Type B pancreatic cell (in vitro differentiated cells): ENCODE results near the gene SLC7A10. TPM values are rescaled to one million over a fixed set of nuclear protein-coding genes. Genes with fewer than 3 reads are reported as not detected.

ENCODE experiments used
- DNase-seq: peaks from one replicate; pipeline ENCODE4 v3.0.0; 2021; ENCODE audit warnings: mixed read lengths; ENCODE audit not compliant: unreplicated experiment; ENCODE audit errors: extremely low spot score
- H3K27ac Mint-ChIP-seq: 2 replicates; pipeline ENCODE4 v1.8.0; 2021; ENCODE audit warnings: mild to moderate bottlenecking, mixed read lengths
- H3K27me3 Mint-ChIP-seq: 2 replicates; pipeline ENCODE4 v1.8.0; 2021; ENCODE audit warnings: mixed read lengths
- H3K36me3 Mint-ChIP-seq: 2 replicates; pipeline ENCODE4 v1.8.0; 2021; ENCODE audit warnings: mixed read lengths
- H3K4me1 Mint-ChIP-seq: one replicate; pipeline ENCODE4 v1.8.0; 2021; ENCODE audit warnings: mixed read lengths; ENCODE audit not compliant: unreplicated experiment
- H3K4me3 Mint-ChIP-seq: 2 replicates; pipeline ENCODE4 v1.8.0; 2021; ENCODE audit warnings: mild to moderate bottlenecking, mixed read lengths
- H3K9me3 Mint-ChIP-seq: 2 replicates; pipeline ENCODE4 v1.8.0; 2021; ENCODE audit warnings: mixed read lengths
- total RNA-seq: library from RNA; stranded (reverse); gene quantifications from 2 replicates; pipeline ENCODE4 v1.2.1, GENCODE V29; 2021; ENCODE audit warnings: low replicate concordance
- TF ChIP-seq, protein P1 (sequence below): fragments of 200-600 bp; sonication (generic); conservative IDR thresholded peaks from 2 replicates; pipeline ENCODE4 v1.5.0; 2021; ENCODE audit warnings: antibody characterized with exemption, mild to moderate bottlenecking

The SLC7A10 gene
- total RNA-seq, 1 donor from 2014 or later, result 0.68 TPM

DNA sequence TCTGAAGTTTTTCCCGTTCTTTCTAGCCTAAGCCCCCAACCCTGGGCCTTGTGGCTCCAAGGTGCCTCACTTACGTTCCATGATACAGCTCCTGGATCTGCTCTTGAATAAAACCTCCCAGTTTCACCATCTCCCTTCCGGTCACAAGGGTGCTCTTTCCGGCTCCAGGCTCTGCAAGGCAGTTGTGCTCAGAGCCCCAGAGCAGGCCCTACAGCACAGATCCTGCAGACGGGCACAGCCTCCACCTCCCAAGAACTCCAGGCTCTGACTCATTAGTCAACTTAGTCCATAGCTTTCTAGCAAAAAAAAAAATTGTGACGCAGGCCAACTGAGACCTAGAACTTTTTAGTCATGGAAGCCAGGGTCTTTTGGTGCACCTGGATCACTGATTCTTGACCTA, 33.9 kb upstream of the SLC7A10 start:
- Mint-ChIP-seq H3K4me1 (no peaks in the 10 kb centered on the region), H3K4me3 (no peak overlapping the region), H3K27ac (no peak overlapping the region), H3K36me3 (no peaks in the 10 kb centered on the region), H3K9me3 (no peaks in the 10 kb centered on the region), H3K27me3 (no peaks in the 10 kb centered on the region)
- DNase-seq, result no peak
- TF ChIP-seq, protein P1, sequence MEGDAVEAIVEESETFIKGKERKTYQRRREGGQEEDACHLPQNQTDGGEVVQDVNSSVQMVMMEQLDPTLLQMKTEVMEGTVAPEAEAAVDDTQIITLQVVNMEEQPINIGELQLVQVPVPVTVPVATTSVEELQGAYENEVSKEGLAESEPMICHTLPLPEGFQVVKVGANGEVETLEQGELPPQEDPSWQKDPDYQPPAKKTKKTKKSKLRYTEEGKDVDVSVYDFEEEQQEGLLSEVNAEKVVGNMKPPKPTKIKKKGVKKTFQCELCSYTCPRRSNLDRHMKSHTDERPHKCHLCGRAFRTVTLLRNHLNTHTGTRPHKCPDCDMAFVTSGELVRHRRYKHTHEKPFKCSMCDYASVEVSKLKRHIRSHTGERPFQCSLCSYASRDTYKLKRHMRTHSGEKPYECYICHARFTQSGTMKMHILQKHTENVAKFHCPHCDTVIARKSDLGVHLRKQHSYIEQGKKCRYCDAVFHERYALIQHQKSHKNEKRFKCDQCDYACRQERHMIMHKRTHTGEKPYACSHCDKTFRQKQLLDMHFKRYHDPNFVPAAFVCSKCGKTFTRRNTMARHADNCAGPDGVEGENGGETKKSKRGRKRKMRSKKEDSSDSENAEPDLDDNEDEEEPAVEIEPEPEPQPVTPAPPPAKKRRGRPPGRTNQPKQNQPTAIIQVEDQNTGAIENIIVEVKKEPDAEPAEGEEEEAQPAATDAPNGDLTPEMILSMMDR, result no peak

DNA sequence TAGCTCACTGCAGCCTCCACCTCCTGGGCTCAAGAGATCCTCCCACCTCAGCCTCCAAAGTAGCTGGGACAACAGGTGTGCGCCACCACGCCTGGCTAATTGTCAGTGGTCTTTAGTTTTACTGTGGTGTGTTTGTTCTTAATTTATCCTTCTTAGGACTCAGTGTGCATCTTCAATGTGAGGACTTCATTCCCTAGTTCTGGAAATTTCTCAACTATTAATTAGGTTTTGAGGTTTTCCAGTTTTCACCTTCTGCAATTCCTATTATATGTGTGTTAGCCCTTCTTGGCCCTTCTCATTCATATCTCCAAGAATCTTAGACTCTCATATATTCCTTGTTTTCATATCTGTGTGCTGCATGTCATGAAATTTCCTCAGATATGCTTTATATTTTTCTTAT, 32.2 kb upstream of the SLC7A10 start:
- no peaks in the 10 kb centered on the region for H3K4me1 Mint-ChIP-seq
- H3K27ac Mint-ChIP-seq, result no peak overlapping the region
- DNase-seq, result no peak
- no peak overlapping the region for H3K4me3 Mint-ChIP-seq
- no peaks in the 10 kb centered on the region for H3K9me3 Mint-ChIP-seq
- H3K27me3 Mint-ChIP-seq, result no peaks in the 10 kb centered on the region
- TF ChIP-seq, protein P1, result no peak
- no peaks in the 10 kb centered on the region for H3K36me3 Mint-ChIP-seq

DNA sequence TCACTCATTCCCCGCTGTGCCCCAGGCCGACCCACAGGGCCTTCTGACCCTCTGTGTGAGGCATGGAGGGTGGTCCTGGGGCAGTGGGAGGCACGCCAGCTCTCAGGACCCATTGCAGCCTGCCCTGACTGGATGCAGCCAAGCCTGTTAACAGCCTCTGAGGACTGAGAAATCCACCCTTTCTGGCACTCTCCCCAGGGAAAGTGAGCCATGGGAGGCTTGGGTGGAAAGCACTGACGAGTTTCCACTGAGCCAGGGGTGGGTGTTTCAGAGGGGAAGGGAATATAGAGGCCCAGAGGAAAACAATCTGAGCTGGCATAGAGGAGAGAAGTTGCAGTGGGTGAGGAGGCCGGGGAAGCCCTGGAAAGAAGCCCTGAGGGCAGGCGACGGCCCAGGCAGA, 30.6 kb upstream of the SLC7A10 start:
- Mint-ChIP-seq H3K9me3 (no peaks in the 10 kb centered on the region), H3K36me3 (no peaks in the 10 kb centered on the region), H3K27me3 (no peaks in the 10 kb centered on the region), H3K27ac (no peak overlapping the region), H3K4me1 (no peaks in the 10 kb centered on the region), H3K4me3 (no peak overlapping the region)
- no peak for DNase-seq
- TF ChIP-seq, protein P1, result no peak

DNA sequence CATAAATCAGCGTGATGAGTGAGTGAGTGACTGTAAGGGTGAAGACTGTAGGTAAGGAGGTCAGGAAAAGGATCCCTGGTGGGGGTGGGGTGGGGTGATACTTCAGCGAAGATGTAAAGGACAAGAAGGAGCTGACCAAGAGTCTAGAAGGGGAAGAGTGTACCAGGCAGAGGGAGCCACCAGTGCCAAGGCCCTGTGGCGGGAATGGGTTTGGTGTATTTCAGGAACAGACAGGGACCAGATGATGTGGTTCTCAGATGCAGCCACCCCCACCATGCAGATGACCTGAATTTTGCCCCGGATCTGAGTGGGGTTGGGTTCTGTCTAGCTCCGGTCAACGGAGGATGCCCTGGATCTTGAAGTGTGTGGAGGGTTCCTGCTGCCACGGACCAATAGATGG, 30.1 kb upstream of the SLC7A10 start:
- H3K4me3 Mint-ChIP-seq, result no peak overlapping the region
- no peak overlapping the region for H3K27ac Mint-ChIP-seq
- no peaks in the 10 kb centered on the region for H3K27me3 Mint-ChIP-seq
- no peaks in the 10 kb centered on the region for H3K36me3 Mint-ChIP-seq
- no peak for DNase-seq
- H3K9me3 Mint-ChIP-seq, result no peaks in the 10 kb centered on the region
- no peaks in the 10 kb centered on the region for H3K4me1 Mint-ChIP-seq
- TF ChIP-seq, protein P1, result no peak

DNA sequence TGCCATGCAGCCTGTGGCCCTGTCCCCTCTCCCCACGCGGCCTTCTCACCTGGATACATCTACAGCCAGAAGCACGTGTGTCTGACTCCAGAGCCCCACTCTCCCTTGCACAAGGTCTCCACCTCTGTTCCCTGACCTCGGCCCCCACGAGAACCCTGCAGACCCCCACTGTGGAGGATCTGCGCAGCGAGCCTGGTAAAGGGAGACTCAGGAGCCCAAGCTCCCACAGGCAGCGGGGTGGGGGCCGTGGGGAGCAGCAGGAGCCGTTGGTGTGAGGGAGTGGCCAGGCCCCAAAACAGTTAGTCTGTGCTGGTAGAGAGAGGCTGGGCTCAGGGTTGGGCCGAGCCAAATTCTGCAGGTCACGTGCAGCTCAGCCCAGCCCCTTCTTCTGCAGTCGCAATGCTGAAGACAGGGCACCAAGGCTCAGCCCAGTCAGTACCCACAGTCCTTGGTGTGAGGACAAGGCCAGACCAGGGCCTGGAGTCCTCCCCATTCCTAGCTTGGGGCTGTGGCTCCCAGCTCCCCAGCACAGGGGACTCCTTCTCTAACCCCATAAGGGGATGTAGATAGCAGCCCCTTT, 28.7 kb upstream of the SLC7A10 start:
- H3K36me3 Mint-ChIP-seq, result no peaks in the 10 kb centered on the region
- no peaks in the 10 kb centered on the region for H3K27me3 Mint-ChIP-seq
- no peak for DNase-seq
- H3K9me3 Mint-ChIP-seq, result no peaks in the 10 kb centered on the region
- H3K27ac Mint-ChIP-seq, result no peak overlapping the region
- no peaks in the 10 kb centered on the region for H3K4me1 Mint-ChIP-seq
- TF ChIP-seq, protein P1, result no peak
- no peak overlapping the region for H3K4me3 Mint-ChIP-seq

DNA sequence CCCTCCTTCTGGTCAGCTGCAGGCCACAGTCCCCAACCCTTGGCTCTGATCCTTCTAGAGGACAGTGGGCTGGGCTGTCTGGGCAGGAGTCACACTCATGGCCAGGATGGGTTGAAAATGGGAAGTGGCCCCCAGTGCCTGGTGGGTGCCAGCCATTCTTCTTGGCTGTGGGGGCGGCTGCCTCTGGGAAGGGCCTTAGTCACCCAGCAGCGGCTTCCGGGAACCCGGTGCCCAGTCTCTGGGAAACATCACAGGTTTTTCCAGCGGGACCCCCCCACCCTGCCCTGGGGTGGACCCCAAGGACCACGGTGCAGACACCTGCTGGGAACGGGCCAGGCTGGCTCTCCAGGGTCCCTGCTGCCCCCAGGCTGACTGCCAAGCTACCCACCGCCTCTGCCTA, 27.3 kb upstream of the SLC7A10 start:
- Mint-ChIP-seq H3K4me3 (no peak overlapping the region), H3K4me1 (no peaks in the 10 kb centered on the region), H3K27ac (no peak overlapping the region), H3K27me3 (no peaks in the 10 kb centered on the region), H3K36me3 (no peaks in the 10 kb centered on the region), H3K9me3 (no peaks in the 10 kb centered on the region)
- TF ChIP-seq, protein P1, result no peak
- no peak for DNase-seq
